Measurements from ENCODE around the gene C12orf76. TPM values are rescaled to one million over a fixed set of nuclear protein-coding genes. Genes with fewer than 3 reads are reported as not detected.

C12orf76 gene
- total and polyA plus RNA-seq, 10 of the 15 experiments (the other 5 are each of a cell fraction or from before 2014, with no cell fraction given) = 3.6 to 20.4 (median 10.7) TPM

GRCh38 chr12:109998904-109999648, 49.2 kb downstream of the C12orf76 start, which contains the start of gene ANKRD13A (continued):
- TF ChIP-seq SP1 (IDR thresholded peaks at IDR 0.05; ENCODE audit: low read depth, low read length) (peak; percentile 89), MAX (IDR thresholded peaks at IDR 0.05; ENCODE audit: low read depth, low read length) (peak; percentile 54; the same call in 1 of the 2 replicates), SMC3 (IDR thresholded peaks at IDR 0.05; ENCODE audit: borderline replicate concordance, low read length) (no peak), STAT1 (conservative IDR thresholded peaks at IDR 0.05) (peak; percentile 100; the same call in 1 of the 2 replicates), CREB1 (IDR thresholded peaks at IDR 0.05; ENCODE audit: low read depth) (peak; percentile 84), IRF3 (IDR thresholded peaks at IDR 0.05) (peak; percentile 77), HDAC2 (IDR thresholded peaks at IDR 0.05) (0 out of 2 replicates have a peak, but pooled peaks have one; percentile 10), IRF4 (IDR thresholded peaks at IDR 0.05; ENCODE audit: low read depth, low read length) (peak; percentile 27), FOS (IDR thresholded peaks at IDR 0.05; ENCODE audit: borderline replicate concordance, extremely low read depth, insufficient read length) (no peak), MLLT1 (IDR thresholded peaks at IDR 0.05) (peak; percentile 98), CUX1 (IDR thresholded peaks at IDR 0.05; ENCODE audit: insufficient replicate concordance, low read depth, low read length) (no peak), IKZF2 (IDR thresholded peaks at IDR 0.05) (peak; percentile 30 to 73; a peak in 2 of 4 replicates), SREBF2 (IDR thresholded peaks at IDR 0.05; ENCODE audit: low read length) (no peak), SPI1 (IDR thresholded peaks at IDR 0.05; ENCODE audit: borderline replicate concordance, insufficient read depth, low read depth, low read length) (peak; percentile 93), PKNOX1 (IDR thresholded peaks at IDR 0.05) (peak; percentile 81), BMI1 (IDR thresholded peaks at IDR 0.05; ENCODE audit: borderline replicate concordance) (no peak), SUZ12 (IDR thresholded peaks at IDR 0.05; ENCODE audit: unreplicated experiment) (no peak)

Measured in GM12878 (cell line).